Omental fat pad (tissue), 4 donors: ENCODE data around the gene XCR1. TPM values are rescaled to one million over a fixed set of nuclear protein-coding genes. Genes with fewer than 3 reads are reported as not detected.
"Not testable (repeated sequence)": the region's sequence is repeated elsewhere in the genome, so short reads cannot be mapped to it uniquely, and the experiment has no call there.

Experiments
- ATAC-seq: fragments of 150-250 bp; one replicate; pipeline ENCODE4 v1.9.1; 2016; ENCODE audit warnings: mild to moderate bottlenecking, moderate library complexity; ENCODE audit not compliant: low FRiP score
- DNase-seq: peaks from one replicate; pipeline ENCODE4 v3.0.0-alpha.2; 2019; ENCODE audit warnings: low spot score
- CTCF ChIP-seq, 3 donors: fragments of 450-650 bp; IDR thresholded peaks; one replicate each; pipeline ENCODE4 v1.5.1; 2016 to 2017; ENCODE audit warnings: antibody characterized with exemption in 3 of 3, mild to moderate bottlenecking in 3 of 3, moderate library complexity in 2 of 3
- total RNA-seq, 4 donors: library from RNA; depleted of rRNA; stranded (reverse); fragments of >200 nt; gene quantifications; one replicate each; pipeline ENCODE4 v1.1.0, GENCODE V29; 2016

The XCR1 gene
- total RNA-seq, 4 donors from 2014 or later, result 0.06 to 0.12 (median 0.09) TPM; not detected in 1

DNA sequence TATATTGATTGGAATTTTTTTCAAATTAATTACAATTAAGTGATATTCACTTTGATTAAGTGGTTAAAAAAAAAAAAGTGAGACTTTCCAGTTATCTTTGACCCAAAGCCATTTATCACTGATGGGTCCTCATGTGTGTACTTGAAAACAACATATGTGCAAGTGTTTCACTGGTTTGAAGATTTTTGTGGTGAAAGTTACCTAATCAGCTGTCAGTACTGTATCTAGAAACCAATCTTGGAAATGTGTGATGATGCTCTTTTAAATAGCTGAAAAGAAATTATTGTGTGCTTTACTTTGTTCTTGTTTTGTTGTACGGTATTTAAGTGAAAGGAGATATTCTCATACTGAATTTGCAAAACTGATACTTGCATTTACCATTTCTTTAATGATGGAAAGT lies 11.6 kb upstream of the XCR1 start:
- no peak for ATAC-seq
- no peak for TF ChIP-seq CTCF (IDR thresholded peaks at IDR 0.05)
- no peak for DNase-seq

GRCh38 chr3:46038071-46038470 lies 10.8 kb upstream of the XCR1 start:
- ATAC-seq, DNase-seq: not testable (repeated sequence)

DNA sequence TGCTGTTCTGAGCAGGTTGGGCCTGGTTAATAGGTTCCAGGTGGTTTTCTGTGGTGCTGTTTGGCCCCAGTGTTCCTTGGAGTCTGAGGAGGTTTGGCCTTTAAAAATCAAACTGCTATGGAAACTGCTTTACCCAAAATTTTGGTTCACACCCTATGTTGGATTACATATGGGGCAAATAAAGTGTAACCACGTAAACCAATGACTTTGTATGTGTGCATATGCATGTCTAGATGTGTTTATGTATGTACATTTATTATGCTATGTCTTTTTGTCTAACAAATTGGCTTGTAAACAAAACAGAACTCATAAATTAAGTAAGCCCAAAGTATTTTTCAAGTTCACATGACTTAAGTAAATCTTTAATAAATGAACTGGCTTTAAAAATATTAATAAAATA lies 8.9 kb upstream of the XCR1 start:
- DNase-seq, result no peak
- no peak for TF ChIP-seq CTCF (IDR thresholded peaks at IDR 0.05)
- no peak for ATAC-seq

GRCh38 chr3:46031747-46032146 lies 4.5 kb upstream of the XCR1 start:
- no peak for TF ChIP-seq CTCF (IDR thresholded peaks at IDR 0.05)

GRCh38 chr3:46031269-46031668 lies 4.0 kb upstream of the XCR1 start:
- TF ChIP-seq CTCF (IDR thresholded peaks at IDR 0.05), result no peak
- DNase-seq, result no peak
- ATAC-seq, result no peak

More at GRCh38 chr3:46031747-46032146, 4.5 kb upstream of the XCR1 start:
- ATAC-seq (no peak), DNase-seq (no peak)

- ATAC-seq, result no peak
- TF ChIP-seq CTCF (IDR thresholded peaks at IDR 0.05), result no peak
- no peak for DNase-seq
These were observed 3.3 kb upstream of the XCR1 start for GRCh38 chr3:46030626-46031025.

DNA sequence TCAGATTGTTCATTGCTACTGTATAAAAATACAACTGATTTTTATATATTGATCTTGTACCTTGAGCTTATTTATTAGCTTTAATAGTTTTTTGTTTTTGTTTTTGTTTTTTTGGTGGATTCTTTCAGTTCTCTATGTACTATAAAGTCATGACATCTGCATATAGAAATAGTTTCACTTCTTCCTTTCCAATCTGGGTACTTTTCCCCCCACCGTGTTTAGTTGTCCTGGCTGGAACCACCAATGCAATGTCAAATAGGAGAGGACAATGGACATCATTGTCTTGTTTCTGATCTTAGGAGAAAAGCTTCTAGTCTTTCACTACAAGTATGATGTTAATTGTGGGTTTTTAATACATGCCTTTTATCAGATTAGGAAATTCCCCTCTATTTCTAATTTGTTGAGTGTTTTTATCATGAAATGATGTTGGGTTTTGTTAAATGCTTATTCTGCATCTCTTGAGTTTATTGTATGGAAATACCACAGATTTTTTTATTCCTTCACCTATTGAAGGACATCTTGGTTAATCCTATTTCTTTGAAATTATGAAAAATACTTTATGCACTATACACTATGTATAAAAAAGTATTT lies 2.8 kb upstream of the XCR1 start:
- TF ChIP-seq CTCF (IDR thresholded peaks at IDR 0.05), result no peak
- DNase-seq (no peak), ATAC-seq (no peak)
